HUES6 (cell line): ENCODE measurements around the gene CEP85.
"Not testable (repeated sequence)": the region's sequence is repeated elsewhere in the genome, so short reads cannot be mapped to it uniquely, and the experiment has no call there.

Source experiments
- H3K27ac ChIP-seq: 2 replicates; pipeline ENCODE4 v1.7.0; 2013; ENCODE audit warnings: low read depth, mild to moderate bottlenecking, low read length, inconsistent platforms
- H3K27me3 ChIP-seq: 2 replicates; pipeline ENCODE4 v1.6.1; 2013; ENCODE audit warnings: low read length; ENCODE audit not compliant: control insufficient read depth, insufficient read depth
- H3K36me3 ChIP-seq: 2 replicates; pipeline ENCODE4 v1.6.1; 2013; ENCODE audit warnings: low read length; ENCODE audit not compliant: control insufficient read depth, insufficient read depth
- H3K4me1 ChIP-seq: 2 replicates; pipeline ENCODE4 v1.6.1; 2013; ENCODE audit warnings: low read length; ENCODE audit not compliant: control insufficient read depth, insufficient read depth
- H3K4me3 ChIP-seq: 2 replicates; pipeline ENCODE4 v1.5.1; 2013; ENCODE audit warnings: low read depth, low read length
- H3K9ac ChIP-seq: one replicate; pipeline ENCODE4 v1.6.1; 2013; ENCODE audit warnings: mild to moderate bottlenecking, low read length
- H3K9me3 ChIP-seq: 2 replicates; pipeline ENCODE4 v1.6.1; 2013; ENCODE audit warnings: low read depth, low read length; ENCODE audit not compliant: control insufficient read depth, insufficient read depth

CEP85 gene

GRCh38 chr1:26292735-26293134 is 58.7 kb downstream of the CEP85 start:
- H3K4me3 ChIP-seq, H3K36me3 ChIP-seq, H3K27me3 ChIP-seq, H3K9ac ChIP-seq, H3K27ac ChIP-seq, H3K9me3 ChIP-seq: not testable (repeated sequence)
- H3K4me1 ChIP-seq, result peaks cover 27% of the 10 kb centered on the region

GRCh38 chr1:26293911-26294463 is 60.0 kb downstream of the CEP85 start:
- Histone ChIP-seq H3K36me3 (peaks cover 6% of the 10 kb centered on the region; the same call in 1 of the 2 replicates), H3K27me3 (no peaks in the 10 kb centered on the region), H3K9ac (no peak overlapping the region), H3K27ac (no peak overlapping the region), H3K9me3 (no peaks in the 10 kb centered on the region), H3K4me1 (peaks cover 26% of the 10 kb centered on the region), H3K4me3 (no peak overlapping the region)

GRCh38 chr1:26295194-26296138 is 61.5 kb downstream of the CEP85 start:
- Histone ChIP-seq H3K9me3 (no peaks in the 10 kb centered on the region), H3K36me3 (peaks cover 6% of the 10 kb centered on the region; the same call in 1 of the 2 replicates), H3K27me3 (no peaks in the 10 kb centered on the region), H3K4me1 (peaks cover 12% of the 10 kb centered on the region), H3K9ac (no peak overlapping the region), H3K4me3 (no peak overlapping the region), H3K27ac (no peak overlapping the region)

- Histone ChIP-seq H3K36me3 (peaks cover 6% of the 10 kb centered on the region; the same call in 1 of the 2 replicates), H3K27me3 (no peaks in the 10 kb centered on the region), H3K27ac (no peak overlapping the region), H3K4me1 (peaks cover 1% of the 10 kb centered on the region; the same call in 1 of the 2 replicates), H3K4me3 (no peak overlapping the region), H3K9ac (no peak overlapping the region), H3K9me3 (no peaks in the 10 kb centered on the region)
These were observed 62.5 kb downstream of the CEP85 start for GRCh38 chr1:26296340-26297056.

GRCh38 chr1:26297057-26297790 is 63.2 kb downstream of the CEP85 start:
- no peaks in the 10 kb centered on the region for H3K27me3 ChIP-seq
- no peak overlapping the region for H3K9ac ChIP-seq
- peaks cover 6% of the 10 kb centered on the region; the same call in 1 of the 2 replicates for H3K36me3 ChIP-seq
- no peaks in the 10 kb centered on the region for H3K9me3 ChIP-seq
- no peak overlapping the region for H3K27ac ChIP-seq
- H3K4me1 ChIP-seq, result no peaks in the 10 kb centered on the region
- H3K4me3 ChIP-seq, result no peak overlapping the region

- H3K36me3 ChIP-seq, result peaks cover 6% of the 10 kb centered on the region; the same call in 1 of the 2 replicates
- H3K27ac ChIP-seq, result no peak overlapping the region
- no peaks in the 10 kb centered on the region for H3K27me3 ChIP-seq
- H3K4me3 ChIP-seq, result no peak overlapping the region
- no peaks in the 10 kb centered on the region for H3K9me3 ChIP-seq
- H3K4me1 ChIP-seq, result no peaks in the 10 kb centered on the region
- H3K9ac ChIP-seq, result no peak overlapping the region
These were observed 63.8 kb downstream of the CEP85 start for GRCh38 chr1:26297791-26298124.

GRCh38 chr1:26300578-26301275 is 66.7 kb downstream of the CEP85 start:
- peaks cover 4% of the 10 kb centered on the region; the same call in 1 of the 2 replicates for H3K36me3 ChIP-seq
- no peaks in the 10 kb centered on the region for H3K9me3 ChIP-seq
- H3K4me3 ChIP-seq, result no peak overlapping the region
- no peak overlapping the region for H3K9ac ChIP-seq
- H3K27me3 ChIP-seq, result no peaks in the 10 kb centered on the region
- no peak overlapping the region for H3K27ac ChIP-seq
- H3K4me1 ChIP-seq, result peaks cover 2% of the 10 kb centered on the region; the same call in 1 of the 2 replicates

- H3K27ac ChIP-seq, result no peak overlapping the region
- H3K4me1 ChIP-seq, result peaks cover 11% of the 10 kb centered on the region; the same call in 1 of the 2 replicates
- no peaks in the 10 kb centered on the region for H3K36me3 ChIP-seq
- no peaks in the 10 kb centered on the region for H3K27me3 ChIP-seq
- H3K4me3 ChIP-seq, result no peak overlapping the region
- peak overlapping the region; percentile 5 for H3K9ac ChIP-seq
- no peaks in the 10 kb centered on the region for H3K9me3 ChIP-seq
These were observed 68.9 kb downstream of the CEP85 start for GRCh38 chr1:26302733-26303405.

GRCh38 chr1:26305667-26306289 is 71.8 kb downstream of the CEP85 start:
- H3K4me1 ChIP-seq, result peaks cover 11% of the 10 kb centered on the region; the same call in 1 of the 2 replicates
- no peaks in the 10 kb centered on the region for H3K27me3 ChIP-seq
- no peaks in the 10 kb centered on the region for H3K9me3 ChIP-seq
- H3K4me3 ChIP-seq, result peak overlapping the region; percentile 94
- H3K36me3 ChIP-seq, result no peaks in the 10 kb centered on the region
- no peak overlapping the region for H3K27ac ChIP-seq
- H3K9ac ChIP-seq, result peak overlapping the region; percentile 88
